ENCODE data around the gene DCAF4.
"Not testable (repeated sequence)": the region's sequence is repeated elsewhere in the genome, so short reads cannot be mapped to it uniquely, and the experiment has no call there.

DCAF4 gene

GRCh38 chr14:73003681-73004080 is 77.4 kb downstream of the DCAF4 start:
- Histone ChIP-seq H3K4me3 (replicated peaks; ENCODE audit: insufficient read depth, low read length) (no peak overlapping the region), H3K27ac (replicated peaks) (no peak overlapping the region), H3K27me3 (ENCODE audit: insufficient read depth, poor library complexity, severe bottlenecking) (no peaks in the 10 kb centered on the region)
- no peak for TF ChIP-seq POLR2AphosphoS5 (IDR thresholded peaks at IDR 0.05; ENCODE audit: low read depth)
- TF ChIP-seq, protein P1, sequence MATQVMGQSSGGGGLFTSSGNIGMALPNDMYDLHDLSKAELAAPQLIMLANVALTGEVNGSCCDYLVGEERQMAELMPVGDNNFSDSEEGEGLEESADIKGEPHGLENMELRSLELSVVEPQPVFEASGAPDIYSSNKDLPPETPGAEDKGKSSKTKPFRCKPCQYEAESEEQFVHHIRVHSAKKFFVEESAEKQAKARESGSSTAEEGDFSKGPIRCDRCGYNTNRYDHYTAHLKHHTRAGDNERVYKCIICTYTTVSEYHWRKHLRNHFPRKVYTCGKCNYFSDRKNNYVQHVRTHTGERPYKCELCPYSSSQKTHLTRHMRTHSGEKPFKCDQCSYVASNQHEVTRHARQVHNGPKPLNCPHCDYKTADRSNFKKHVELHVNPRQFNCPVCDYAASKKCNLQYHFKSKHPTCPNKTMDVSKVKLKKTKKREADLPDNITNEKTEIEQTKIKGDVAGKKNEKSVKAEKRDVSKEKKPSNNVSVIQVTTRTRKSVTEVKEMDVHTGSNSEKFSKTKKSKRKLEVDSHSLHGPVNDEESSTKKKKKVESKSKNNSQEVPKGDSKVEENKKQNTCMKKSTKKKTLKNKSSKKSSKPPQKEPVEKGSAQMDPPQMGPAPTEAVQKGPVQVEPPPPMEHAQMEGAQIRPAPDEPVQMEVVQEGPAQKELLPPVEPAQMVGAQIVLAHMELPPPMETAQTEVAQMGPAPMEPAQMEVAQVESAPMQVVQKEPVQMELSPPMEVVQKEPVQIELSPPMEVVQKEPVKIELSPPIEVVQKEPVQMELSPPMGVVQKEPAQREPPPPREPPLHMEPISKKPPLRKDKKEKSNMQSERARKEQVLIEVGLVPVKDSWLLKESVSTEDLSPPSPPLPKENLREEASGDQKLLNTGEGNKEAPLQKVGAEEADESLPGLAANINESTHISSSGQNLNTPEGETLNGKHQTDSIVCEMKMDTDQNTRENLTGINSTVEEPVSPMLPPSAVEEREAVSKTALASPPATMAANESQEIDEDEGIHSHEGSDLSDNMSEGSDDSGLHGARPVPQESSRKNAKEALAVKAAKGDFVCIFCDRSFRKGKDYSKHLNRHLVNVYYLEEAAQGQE (IDR thresholded peaks at IDR 0.05; ENCODE audit: insufficient replicate concordance, low read depth) = no peak
- TF ChIP-seq CTCF (IDR thresholded peaks at IDR 0.05; ENCODE audit: insufficient read depth, low read length) = no peak
- no peak for DNase-seq (ENCODE audit: low read depth in 1 of 2, low spot score in 1 of 2)

GRCh38 chr14:73004641-73005040 is 78.4 kb downstream of the DCAF4 start:
- not testable (repeated sequence) for H3K27ac ChIP-seq (replicated peaks); DNase-seq (ENCODE audit: low read depth in 1 of 2, low spot score in 1 of 2); H3K27me3 ChIP-seq (ENCODE audit: insufficient read depth, poor library complexity, severe bottlenecking); H3K4me3 ChIP-seq (replicated peaks; ENCODE audit: insufficient read depth, low read length)

DNA sequence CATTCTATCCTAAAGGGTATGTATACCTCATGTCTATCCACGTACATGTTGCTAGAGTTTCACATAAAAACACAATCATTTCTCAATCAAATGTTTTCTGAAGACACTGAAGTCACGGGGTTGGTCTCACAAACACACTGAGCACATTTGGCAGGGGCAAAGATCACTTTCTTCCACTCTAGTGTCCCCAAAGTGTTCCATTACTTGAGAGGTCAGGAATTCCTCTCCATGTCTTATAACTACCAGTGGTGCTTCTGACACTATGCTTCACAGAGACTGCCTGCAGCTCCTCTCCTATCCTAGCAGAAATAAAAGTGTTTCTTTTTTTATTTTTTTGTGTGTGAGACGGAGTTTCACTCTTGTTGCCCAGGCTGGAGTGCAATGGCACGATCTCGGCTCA is 81.6 kb downstream of the DCAF4 start:
- Histone ChIP-seq H3K4me3 (replicated peaks; ENCODE audit: insufficient read depth, low read length) (no peak overlapping the region), H3K27me3 (ENCODE audit: insufficient read depth, poor library complexity, severe bottlenecking) (no peaks in the 10 kb centered on the region), H3K27ac (replicated peaks) (no peak overlapping the region)
- TF ChIP-seq CTCF (IDR thresholded peaks at IDR 0.05; ENCODE audit: insufficient read depth, low read length) = no peak
- no peak for TF ChIP-seq SPI1 (IDR thresholded peaks at IDR 0.05; ENCODE audit: borderline replicate concordance, low read depth)
- TF ChIP-seq GABPA (IDR thresholded peaks at IDR 0.05; ENCODE audit: low read depth) = no peak
- TF ChIP-seq, protein P1 (IDR thresholded peaks at IDR 0.05; ENCODE audit: insufficient replicate concordance, low read depth) = no peak
- DNase-seq (ENCODE audit: low read depth in 1 of 2, low spot score in 1 of 2) = no peak

- TF ChIP-seq, protein P1 (IDR thresholded peaks at IDR 0.05; ENCODE audit: insufficient replicate concordance, low read depth) = no peak
- TF ChIP-seq CTCF (IDR thresholded peaks at IDR 0.05; ENCODE audit: insufficient read depth, low read length) = no peak
- no peak for TF ChIP-seq POLR2AphosphoS5 (IDR thresholded peaks at IDR 0.05; ENCODE audit: low read depth)
- TF ChIP-seq SPI1 (IDR thresholded peaks at IDR 0.05; ENCODE audit: borderline replicate concordance, low read depth) = no peak
- no peak for TF ChIP-seq GABPA (IDR thresholded peaks at IDR 0.05; ENCODE audit: low read depth)
- no peak for DNase-seq (ENCODE audit: low read depth in 1 of 2, low spot score in 1 of 2)
- Histone ChIP-seq H3K27ac (replicated peaks) (no peak overlapping the region), H3K27me3 (ENCODE audit: insufficient read depth, poor library complexity, severe bottlenecking) (no peaks in the 10 kb centered on the region), H3K4me3 (replicated peaks; ENCODE audit: insufficient read depth, low read length) (no peak overlapping the region)
These were observed 82.2 kb downstream of the DCAF4 start for GRCh38 chr14:73008501-73008900.

Measured in HL-60 (cell line).